ENCODE measurements around the gene ADI1. TPM values are rescaled to one million over a fixed set of nuclear protein-coding genes. Genes with fewer than 3 reads are reported as not detected.
A peak's percentile ranks its signal among the peaks of the same experiment; 100 is the strongest.

Gene ADI1
- total RNA-seq: 10 to 100 TPM; 72.0 to 83.8 TPM
- polyA plus RNA-seq (ENCODE audit: insufficient read length in 6 of 6): 10 to 100 TPM; 34.8 to 45.1 (median 39.5) TPM
- long read RNA-seq, donor 1, transcript ADI1-201 (4 exons, 2,391 nt): major isoform, 60 of 60 reads
- long read RNA-seq, donor 1, partial matches to known transcripts: 0 of 60 reads
- long read RNA-seq, donor 1, other reads (novel, unspliced or antisense): 0 of 60 reads
- long read RNA-seq, donor 2, transcript ADI1-201 (4 exons, 2,391 nt): major isoform, 39 of 39 reads
- long read RNA-seq, donor 2, partial matches to known transcripts: 0 of 39 reads
- long read RNA-seq, donor 2, other reads (novel, unspliced or antisense): 0 of 39 reads
- long read RNA-seq, donor 3, transcript ADI1-201 (4 exons, 2,391 nt): major isoform, 25 of 25 reads
- long read RNA-seq, donor 3, partial matches to known transcripts: 0 of 25 reads
- long read RNA-seq, donor 3, other reads (novel, unspliced or antisense): 0 of 25 reads
- long read RNA-seq, donor 4, transcript ADI1-201 (4 exons, 2,391 nt): major isoform, 170 of 184 reads
- long read RNA-seq, donor 4, partial matches to known transcripts: 11 of 184 reads
- long read RNA-seq, donor 4, other reads (novel, unspliced or antisense): 3 of 184 reads
- long read RNA-seq, donor 5, transcript ADI1-201 (4 exons, 2,391 nt): major isoform, 32 of 32 reads
- long read RNA-seq, donor 5, partial matches to known transcripts: 0 of 32 reads
- long read RNA-seq, donor 5, other reads (novel, unspliced or antisense): 0 of 32 reads
- long read RNA-seq, donor 6, transcript ADI1-201 (4 exons, 2,391 nt): major isoform, 23 of 7,216 reads
- long read RNA-seq, donor 6, partial matches to known transcripts: 7,079 of 7,216 reads
- long read RNA-seq, donor 6, other reads (novel, unspliced or antisense): 114 of 7,216 reads
- long read RNA-seq, donor 7, transcript ADI1-201 (4 exons, 2,391 nt): major isoform, 25 of 25 reads
- long read RNA-seq, donor 7, partial matches to known transcripts: 0 of 25 reads
- long read RNA-seq, donor 7, other reads (novel, unspliced or antisense): 0 of 25 reads
- long read RNA-seq, donor 8, transcript ADI1-201 (4 exons, 2,391 nt): major isoform, 34 of 34 reads
- long read RNA-seq, donor 8, partial matches to known transcripts: 0 of 34 reads
- long read RNA-seq, donor 8, other reads (novel, unspliced or antisense): 0 of 34 reads
- long read RNA-seq, donor 9, partial matches to known transcripts: 0 of 1 reads
- long read RNA-seq, donor 9, other reads (novel, unspliced or antisense): 0 of 1 reads
- long read RNA-seq, donor 10, transcript ADI1-201 (4 exons, 2,391 nt): major isoform, 212 of 216 reads
- long read RNA-seq, donor 10, partial matches to known transcripts: 0 of 216 reads
- long read RNA-seq, donor 10, other reads (novel, unspliced or antisense): 4 of 216 reads
- long read RNA-seq, donor 11, transcript ADI1-201 (4 exons, 2,391 nt): major isoform, 32 of 32 reads
- long read RNA-seq, donor 11, partial matches to known transcripts: 0 of 32 reads
- long read RNA-seq, donor 11, other reads (novel, unspliced or antisense): 0 of 32 reads
- long read RNA-seq, donor 12, transcript ADI1-201 (4 exons, 2,391 nt): major isoform, 36 of 36 reads
- long read RNA-seq, donor 12, partial matches to known transcripts: 0 of 36 reads
- long read RNA-seq, donor 12, other reads (novel, unspliced or antisense): 0 of 36 reads

GRCh38 chr2:3519255-3520205, at the start of gene ADI1:
TSS of gene ADI1 (minus strand) at chr2:3519531. CDS start at chr2:3519487, 44 bp downstream.
- no peaks in the 10 kb centered on the region for H3K27me3 ChIP-seq
- peak within 1 kb of the TSS; percentile 68 to 87 for H3K4me3 ChIP-seq
- peak within 1 kb of the TSS; percentile 96 to 99 for H3K27ac ChIP-seq
- intact Hi-C loops (cut with DNase I): no loop called here
- peaks cover 26 to 39% of the 10 kb centered on the region in 2 donors for H3K4me1 ChIP-seq
- ATAC-seq (peak; percentile 86), DNase-seq (peak; percentile 69 to 96 (median 85))
- no peak for TF ChIP-seq CTCF (IDR thresholded peaks at IDR 0.05)
- no peaks in the 10 kb centered on the region for H3K36me3 ChIP-seq
- peaks cover 0 to 8% of the 10 kb centered on the region in 2 donors for H3K9me3 ChIP-seq

- intact Hi-C loops (cut with DNase I): no loop called here
- H3K9me3 ChIP-seq: no peaks in the 10 kb centered on the region
- no peaks in the 10 kb centered on the region for H3K27me3 ChIP-seq
- H3K4me1 ChIP-seq: no peaks in the 10 kb centered on the region
- no peak for TF ChIP-seq CTCF (IDR thresholded peaks at IDR 0.05)
- H3K27ac ChIP-seq: no peak overlapping the region
- no peak overlapping the region for H3K4me3 ChIP-seq
- no peak for DNase-seq
- H3K36me3 ChIP-seq: no peaks in the 10 kb centered on the region
- ATAC-seq: no peak
Observed at GRCh38 chr2:3566806-3567205, 47.5 kb upstream of the ADI1 start.

- ATAC-seq: no peak
- TF ChIP-seq CTCF (IDR thresholded peaks at IDR 0.05): no peak
- no peak for DNase-seq
- intact Hi-C loops (cut with DNase I): no loop called here
- no peak overlapping the region for H3K27ac ChIP-seq
- no peaks in the 10 kb centered on the region for H3K27me3 ChIP-seq
- H3K4me3 ChIP-seq: no peak overlapping the region
- no peaks in the 10 kb centered on the region for H3K36me3 ChIP-seq
- no peaks in the 10 kb centered on the region for H3K9me3 ChIP-seq
- no peaks in the 10 kb centered on the region for H3K4me1 ChIP-seq
Observed at GRCh38 chr2:3565117-3565516, 45.8 kb upstream of the ADI1 start.

GRCh38 chr2:3563521-3563976, 44.2 kb upstream of the ADI1 start:
- intact Hi-C loops (cut with DNase I): no loop called here
- ATAC-seq: no peak

More at GRCh38 chr2:3563521-3563976, 44.2 kb upstream of the ADI1 start:
- H3K9me3 ChIP-seq: no peaks in the 10 kb centered on the region
- DNase-seq: no peak
- no peak for TF ChIP-seq CTCF (IDR thresholded peaks at IDR 0.05)
- H3K4me3 ChIP-seq: no peak overlapping the region
- no peaks in the 10 kb centered on the region for H3K27me3 ChIP-seq
- H3K4me1 ChIP-seq: peaks cover 0 to 9% of the 10 kb centered on the region in 2 donors
- H3K27ac ChIP-seq: no peak overlapping the region
- H3K36me3 ChIP-seq: no peaks in the 10 kb centered on the region

All from left lung (tissue), 14 donors.